SK-N-SH treated with all-trans-retinoic acid at 6 μM for 48 hours (cell line): ENCODE measurements around the gene SCIN.

Source experiments
- ATAC-seq: fragments of 200-7000 bp; cut with Tn5 transposase; 3 replicates; pipeline ENCODE4 v1.9.1; 2020; ENCODE audit warnings: mild to moderate bottlenecking, moderate library complexity
- ARNTL ChIP-seq: fragments of 450-650 bp; formaldehyde crosslinking; IDR thresholded peaks from 2 replicates; pipeline ENCODE4 v1.5.0; 2020; ENCODE audit warnings: low read depth, mild to moderate bottlenecking, moderate library complexity, borderline replicate concordance
- CREB5 ChIP-seq: fragments of 250-450 bp; sonication (Bioruptor Pico); IDR thresholded peaks from 2 replicates; pipeline ENCODE4 v1.5.1; 2020; ENCODE audit warnings: low read depth, mild to moderate bottlenecking, moderate library complexity
- CSDC2 ChIP-seq: fragments of 250-450 bp; sonication (Bioruptor Pico); IDR thresholded peaks from 2 replicates; pipeline ENCODE4 v1.5.0; 2020; ENCODE audit warnings: mild to moderate bottlenecking, moderate library complexity
- CSRNP3 ChIP-seq: fragments of 250-450 bp; sonication (Bioruptor Pico); IDR thresholded peaks from 2 replicates; pipeline ENCODE4 v1.5.1; 2021; ENCODE audit warnings: mild to moderate bottlenecking, moderate library complexity
- GLIS3 ChIP-seq: fragments of 250-450 bp; sonication (Bioruptor Pico); IDR thresholded peaks from 2 replicates; pipeline ENCODE4 v1.5.0; 2020; ENCODE audit warnings: mild to moderate bottlenecking, moderate library complexity
- ISL1 ChIP-seq: fragments of 250-450 bp; sonication (Bioruptor Pico); IDR thresholded peaks from 2 replicates; pipeline ENCODE4 v2.1.2; 2022; ENCODE audit warnings: mild to moderate bottlenecking, moderate library complexity
- OSR1 ChIP-seq: fragments of 250-450 bp; sonication (Bioruptor Pico); IDR thresholded peaks from 2 replicates; pipeline ENCODE4 v1.8.0; 2022; ENCODE audit warnings: moderate library complexity, mild to moderate bottlenecking, inconsistent platforms
- PATZ1 ChIP-seq: fragments of 250-450 bp; sonication (Bioruptor Pico); IDR thresholded peaks from 2 replicates; pipeline ENCODE4 v1.8.0; 2020; ENCODE audit warnings: mild to moderate bottlenecking, moderate library complexity, borderline replicate concordance
- POU6F1 ChIP-seq: fragments of 250-450 bp; sonication (Bioruptor Pico); IDR thresholded peaks from 2 replicates; pipeline ENCODE4 v1.8.0; 2021; ENCODE audit warnings: low read depth, mild to moderate bottlenecking, moderate library complexity, borderline replicate concordance
- PPARA ChIP-seq: fragments of 250-450 bp; sonication (Bioruptor Pico); IDR thresholded peaks from 2 replicates; pipeline ENCODE4 v1.5.0; 2020; ENCODE audit warnings: mild to moderate bottlenecking, borderline replicate concordance
- RARB ChIP-seq: fragments of 250-450 bp; sonication (Bioruptor Pico); IDR thresholded peaks from 2 replicates; pipeline ENCODE4 v1.8.0; 2021; ENCODE audit warnings: mild to moderate bottlenecking, moderate library complexity
- SNAI2 ChIP-seq: fragments of 250-450 bp; sonication (Bioruptor Pico); IDR thresholded peaks from 2 replicates; pipeline ENCODE4 v1.5.0; 2020; ENCODE audit warnings: mild to moderate bottlenecking, moderate library complexity
- TCF4 ChIP-seq: fragments of 250-450 bp; sonication (Bioruptor Pico); IDR thresholded peaks from 2 replicates; pipeline ENCODE4 v1.8.0; 2021; ENCODE audit warnings: mild to moderate bottlenecking, moderate library complexity, borderline replicate concordance
- TOX ChIP-seq: fragments of 250-450 bp; sonication (Bioruptor Pico); IDR thresholded peaks from 2 replicates; pipeline ENCODE4 v1.8.0; 2021; ENCODE audit warnings: mild to moderate bottlenecking, moderate library complexity, borderline replicate concordance
- TSHZ2 ChIP-seq: fragments of 250-450 bp; sonication (Bioruptor Pico); IDR thresholded peaks from 2 replicates; pipeline ENCODE4 v1.5.0; 2020; ENCODE audit warnings: mild to moderate bottlenecking, moderate library complexity
- ZC3H10 ChIP-seq: fragments of 250-450 bp; sonication (Bioruptor Pico); IDR thresholded peaks from 2 replicates; pipeline ENCODE4 v1.5.1; 2021; ENCODE audit warnings: mild to moderate bottlenecking, moderate library complexity
- ZFP3 ChIP-seq: fragments of 250-450 bp; sonication (Bioruptor Pico); IDR thresholded peaks from 2 replicates; pipeline ENCODE4 v1.5.0; 2020; ENCODE audit warnings: mild to moderate bottlenecking, moderate library complexity
- ZFP30 ChIP-seq: fragments of 450-650 bp; formaldehyde crosslinking; IDR thresholded peaks from 2 replicates; pipeline ENCODE4 v1.5.0; 2022; ENCODE audit warnings: mild to moderate bottlenecking, moderate library complexity
- ZNF565 ChIP-seq: fragments of 450-650 bp; formaldehyde crosslinking; conservative IDR thresholded peaks from 2 replicates; pipeline ENCODE4 v1.5.0; 2020; ENCODE audit warnings: low read depth, mild to moderate bottlenecking, moderate library complexity
- ZNF70 ChIP-seq: fragments of 450-650 bp; formaldehyde crosslinking; IDR thresholded peaks from 2 replicates; pipeline ENCODE4 v1.5.0; 2020; ENCODE audit warnings: mild to moderate bottlenecking, moderate library complexity
- ZNF8 ChIP-seq: fragments of 450-650 bp; formaldehyde crosslinking; IDR thresholded peaks from 2 replicates; pipeline ENCODE4 v1.5.0; 2020; ENCODE audit warnings: mild to moderate bottlenecking, moderate library complexity

SCIN gene

GRCh38 chr7:12640299-12641096 lies 70.0 kb downstream of the SCIN start:
- TF ChIP-seq ZC3H10 (CRISPR knock-in tag) (no peak), CSDC2 (CRISPR knock-in tag) (no peak), OSR1 (CRISPR knock-in tag) (no peak), SNAI2 (CRISPR knock-in tag) (no peak), TOX (CRISPR knock-in tag) (no peak), ZFP30 (CRISPR knock-in tag) (no peak), PPARA (CRISPR knock-in tag) (no peak), ZNF565 (no peak), ZFP3 (CRISPR knock-in tag) (no peak), TSHZ2 (CRISPR knock-in tag) (no peak), ZNF8 (CRISPR knock-in tag) (no peak), PATZ1 (CRISPR knock-in tag) (no peak), GLIS3 (CRISPR knock-in tag) (no peak), CSRNP3 (CRISPR knock-in tag) (no peak), ZNF70 (CRISPR knock-in tag) (no peak), RARB (CRISPR knock-in tag) (no peak), ISL1 (CRISPR knock-in tag) (no peak), CREB5 (CRISPR knock-in tag) (no peak), POU6F1 (no peak)

GRCh38 chr7:12641196-12641595 lies 70.7 kb downstream of the SCIN start:
- no peak for ATAC-seq
- TF ChIP-seq PATZ1 (CRISPR knock-in tag) (no peak), GLIS3 (CRISPR knock-in tag) (no peak), CSRNP3 (CRISPR knock-in tag) (no peak), POU6F1 (no peak), ZFP30 (CRISPR knock-in tag) (no peak), TCF4 (CRISPR knock-in tag) (no peak), ZNF8 (CRISPR knock-in tag) (no peak), SNAI2 (CRISPR knock-in tag) (no peak), ZC3H10 (CRISPR knock-in tag) (no peak), ARNTL (CRISPR knock-in tag) (no peak), ZNF565 (no peak), OSR1 (CRISPR knock-in tag) (no peak)

More at GRCh38 chr7:12640299-12641096, 70.0 kb downstream of the SCIN start:
- no peak for ATAC-seq
